Measurements from ENCODE around the gene CLCN7. TPM values are rescaled to one million over a fixed set of nuclear protein-coding genes. Genes with fewer than 3 reads are reported as not detected.

Gene CLCN7
- total and polyA plus RNA-seq, 2 of the 13 experiments (the other 11 are each of a cell fraction or from before 2014, with no cell fraction given) = 24.6 to 25.1 TPM

DNA sequence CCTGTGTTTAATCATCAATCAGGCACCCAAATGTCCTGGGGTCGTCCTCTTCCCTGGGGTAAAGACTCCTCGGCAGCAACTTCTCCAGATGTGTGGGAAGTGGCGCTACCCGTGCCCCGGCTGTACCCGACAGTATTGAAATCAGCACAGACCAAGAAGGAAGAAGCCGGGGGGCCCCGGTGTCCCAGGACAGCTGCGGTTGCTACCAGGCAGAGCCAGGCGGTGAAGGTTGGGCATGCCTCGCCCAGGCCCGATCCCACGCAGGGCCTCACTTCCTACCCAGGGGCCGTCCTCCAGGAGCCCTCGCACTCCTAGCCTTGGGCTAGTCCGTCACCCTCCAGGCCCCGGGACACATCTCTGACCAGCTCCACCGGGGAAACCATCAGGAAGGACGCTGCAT lies 21.5 kb downstream of the CLCN7 start:
- Histone ChIP-seq H3K9me3 (ENCODE audit: low read length) (no peaks in the 10 kb centered on the region), H3K4me3 (replicated peaks in 1 of 3; ENCODE audit: insufficient read depth in 1 of 3, low read depth in 2 of 3, low read length in 3 of 3) (no peak overlapping the region), H3K79me2 (ENCODE audit: insufficient read depth, low read length) (no peaks in the 10 kb centered on the region), H3K36me3 (replicated peaks in 1 of 2; ENCODE audit: control insufficient read depth in 1 of 2, insufficient read depth in 2 of 2, low read length in 2 of 2) (peaks cover 9 to 16% of the 10 kb centered on the region in 2 experiments; a peak in 4 of 5 replicates), H3K4me1 (ENCODE audit: insufficient read depth, low read length) (no peaks in the 10 kb centered on the region), H2AFZ (ENCODE audit: low read length) (no peak overlapping the region), H3K4me2 (ENCODE audit: low read depth, low read length) (no peak overlapping the region), H4K20me1 (ENCODE audit: insufficient read depth, low read length) (no peaks in the 10 kb centered on the region), H3K27me3 (ENCODE audit: control insufficient read depth in 1 of 2, insufficient read depth in 2 of 2, low read length in 2 of 2) (no peaks in the 10 kb centered on the region), H3K9ac (ENCODE audit: insufficient read depth, low read depth, low read length) (no peak overlapping the region), H3K27ac (ENCODE audit: extremely low read length, insufficient read depth, low read length) (no peak overlapping the region)
- ChIA-PET POLR2A (no interaction called here), CTCF (ENCODE audit: low intra/inter-chr PET ratio, low total read pairs) (no interaction called here)
- WGBS (ENCODE audit: low lambda C conversion rate) = 98% methylated on average over 18 of the region's 19 CpGs
- ATAC-seq (no peak), FAIRE-seq (no peak), DNase-seq (ENCODE audit: low spot score) (no peak)
- BruUV-seq (replicated peaks) = no TSS peak
- in situ Hi-C loops (cut with HindIII; ENCODE audit: extremely low pct_ligation_motif_present, low pct_unique_long_range_greater_than_20kb) = no loop called here
- intact Hi-C loops (cut with micrococcal nuclease; ENCODE audit: unreplicated experiment) = no loop called here
- no peak for TF ChIP-seq ZBTB39 (CRISPR knock-in tag; IDR thresholded peaks at IDR 0.05)
- TF ChIP-seq NR2C2 (CRISPR knock-in tag; IDR thresholded peaks at IDR 0.05; ENCODE audit: borderline replicate concordance) = no peak
- no peak for TF ChIP-seq TP53 (CRISPR knock-in tag; conservative IDR thresholded peaks at IDR 0.05)
- no peak for TF ChIP-seq ZNF564 (CRISPR knock-in tag; IDR thresholded peaks at IDR 0.05)
- TF ChIP-seq, protein P1, sequence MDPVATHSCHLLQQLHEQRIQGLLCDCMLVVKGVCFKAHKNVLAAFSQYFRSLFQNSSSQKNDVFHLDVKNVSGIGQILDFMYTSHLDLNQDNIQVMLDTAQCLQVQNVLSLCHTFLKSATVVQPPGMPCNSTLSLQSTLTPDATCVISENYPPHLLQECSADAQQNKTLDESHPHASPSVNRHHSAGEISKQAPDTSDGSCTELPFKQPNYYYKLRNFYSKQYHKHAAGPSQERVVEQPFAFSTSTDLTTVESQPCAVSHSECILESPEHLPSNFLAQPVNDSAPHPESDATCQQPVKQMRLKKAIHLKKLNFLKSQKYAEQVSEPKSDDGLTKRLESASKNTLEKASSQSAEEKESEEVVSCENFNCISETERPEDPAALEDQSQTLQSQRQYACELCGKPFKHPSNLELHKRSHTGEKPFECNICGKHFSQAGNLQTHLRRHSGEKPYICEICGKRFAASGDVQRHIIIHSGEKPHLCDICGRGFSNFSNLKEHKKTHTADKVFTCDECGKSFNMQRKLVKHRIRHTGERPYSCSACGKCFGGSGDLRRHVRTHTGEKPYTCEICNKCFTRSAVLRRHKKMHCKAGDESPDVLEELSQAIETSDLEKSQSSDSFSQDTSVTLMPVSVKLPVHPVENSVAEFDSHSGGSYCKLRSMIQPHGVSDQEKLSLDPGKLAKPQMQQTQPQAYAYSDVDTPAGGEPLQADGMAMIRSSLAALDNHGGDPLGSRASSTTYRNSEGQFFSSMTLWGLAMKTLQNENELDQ (CRISPR knock-in tag; IDR thresholded peaks at IDR 0.05; ENCODE audit: borderline replicate concordance) = no peak
